GM18499 (cell line): Measurements from ENCODE around the gene ADGRF3.
"Not testable (repeated sequence)": the region's sequence is repeated elsewhere in the genome, so short reads cannot be mapped to it uniquely, and the experiment has no call there.

ENCODE experiments used
- ATAC-seq: cut with Tn5 transposase; IDR thresholded peaks from one replicate; pipeline ENCODE4 v1.9.1; 2021; ENCODE audit warnings: moderate number of reproducible peaks; ENCODE audit not compliant: insufficient read depth, unreplicated experiment

ADGRF3 gene

GRCh38 chr2:26354469-26354868 is 7.9 kb upstream of the ADGRF3 start:
- ATAC-seq = not testable (repeated sequence)

DNA sequence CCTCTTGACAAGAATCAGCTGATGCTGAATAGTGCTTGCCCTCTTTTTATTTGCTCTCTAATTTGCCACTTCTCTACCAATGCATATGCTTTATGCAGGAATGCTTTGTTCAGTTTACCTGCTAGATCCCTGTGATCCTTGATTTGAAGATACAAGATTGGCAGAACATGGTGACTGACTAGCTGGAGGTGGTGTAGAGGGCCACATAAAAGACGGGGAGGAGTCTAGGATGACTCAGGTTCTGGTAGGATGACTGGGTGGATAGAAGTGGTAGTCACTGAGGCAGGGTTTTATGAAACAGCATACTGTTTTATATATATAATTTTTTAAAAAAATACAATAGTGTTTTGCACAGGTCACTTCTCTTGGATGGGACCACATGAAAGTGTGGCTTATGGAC is 6.3 kb upstream of the ADGRF3 start:
- no peak for ATAC-seq

DNA sequence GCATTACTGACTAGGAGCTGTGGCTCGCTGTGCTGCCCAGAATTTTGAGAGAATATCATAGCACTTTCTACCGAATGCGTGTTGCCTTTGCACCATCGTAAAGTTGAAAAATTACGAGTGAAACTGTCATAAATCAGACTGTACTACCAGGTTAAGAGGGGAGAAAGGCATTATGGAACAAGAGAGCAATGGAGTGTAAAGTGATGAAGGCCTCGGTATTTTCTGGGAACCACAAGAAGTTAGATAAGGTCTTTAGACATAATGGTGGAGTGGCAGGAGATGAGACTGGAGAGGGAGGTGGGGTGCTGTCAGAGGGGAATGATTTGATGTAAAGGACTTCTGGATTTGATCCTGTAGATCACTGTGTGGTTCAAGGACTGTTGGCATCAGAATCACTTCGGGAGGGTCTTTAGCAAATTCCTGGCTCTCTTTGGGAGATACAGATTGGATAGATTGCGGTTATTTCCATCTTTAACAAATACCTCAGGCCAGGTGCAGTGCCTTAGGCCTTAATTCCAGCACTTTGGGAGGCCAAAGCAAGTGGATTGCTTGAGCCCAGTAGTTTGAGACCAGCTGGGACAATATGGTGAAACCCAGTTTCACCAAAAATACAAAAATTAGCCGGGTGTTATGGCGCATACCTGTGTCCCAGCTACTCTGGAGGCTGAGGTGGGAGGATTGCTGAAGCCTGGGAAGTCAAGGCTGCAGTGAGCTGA is 4.9 kb upstream of the ADGRF3 start:
- ATAC-seq = no peak

GRCh38 chr2:26349690-26350089 is 3.1 kb upstream of the ADGRF3 start:
- no peak for ATAC-seq

GRCh38 chr2:26347286-26347865 is 787 bp upstream of the ADGRF3 start:
- no peak for ATAC-seq

DNA sequence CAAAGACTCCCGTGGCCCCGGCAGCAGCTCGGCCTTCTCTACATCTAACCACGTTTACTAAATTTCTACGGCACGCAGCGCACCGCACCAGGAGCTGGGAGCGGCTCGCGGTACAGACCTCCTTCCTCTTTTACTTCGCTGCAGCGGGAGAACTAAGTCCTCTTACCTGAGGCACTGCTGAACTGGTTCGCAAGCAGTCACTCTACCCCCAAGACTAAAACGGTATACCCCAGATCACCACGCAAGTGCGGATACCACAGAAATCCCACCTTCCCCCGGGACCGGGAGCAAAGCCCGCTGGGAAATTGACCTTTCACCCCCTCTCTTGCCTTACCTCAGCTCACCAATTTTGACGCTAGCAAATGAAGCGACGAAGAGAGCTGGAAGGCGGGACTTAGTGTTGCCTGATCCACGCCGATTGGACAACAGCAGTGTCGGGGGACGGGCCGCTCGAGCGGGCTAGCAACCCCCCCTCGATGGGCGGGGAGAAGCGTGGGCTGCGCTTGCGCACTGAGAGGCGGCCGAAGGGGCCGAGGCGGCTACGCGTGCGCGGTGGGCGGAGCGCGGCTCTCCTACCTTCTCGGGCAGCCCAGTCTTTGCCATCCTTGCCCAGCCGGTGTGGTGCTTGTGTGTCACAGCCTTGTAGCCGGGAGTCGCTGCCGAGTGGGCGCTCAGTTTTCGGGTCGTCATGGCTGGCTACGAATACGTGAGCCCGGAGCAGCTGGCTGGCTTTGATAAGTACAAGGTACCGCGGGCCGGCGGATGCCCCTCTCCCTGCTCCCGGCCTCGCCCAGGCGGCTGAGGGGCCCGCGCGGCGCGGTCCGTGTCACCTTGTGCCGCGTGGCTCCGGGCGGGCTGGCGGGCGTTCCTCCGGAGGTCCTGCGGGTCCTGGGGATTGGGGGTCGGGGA is 790 bp downstream of the ADGRF3 start, which contains the start of gene SELENOI:
SELENOI (plus strand) TSS at position 599 of the 909 bp plus-strand sequence; CDS start at position 689, 90 bp downstream.
- peak; percentile 87 for ATAC-seq

DNA sequence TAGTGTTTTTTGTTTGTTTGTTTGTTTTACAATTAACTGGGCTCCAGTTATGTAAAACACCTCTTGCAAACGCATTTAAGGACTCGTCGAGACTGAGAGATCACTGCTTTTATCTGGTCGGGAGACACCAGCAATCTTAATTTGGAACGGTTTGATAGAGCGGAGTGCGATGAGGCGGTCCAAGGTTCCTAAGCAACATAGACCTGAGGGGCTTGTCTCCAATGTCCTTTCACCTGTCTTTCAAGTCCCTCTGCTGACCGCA is 1.4 kb downstream of the ADGRF3 start:
- peak; percentile 2 for ATAC-seq

- ATAC-seq = no peak
These were observed 1.9 kb downstream of the ADGRF3 start for GRCh38 chr2:26344581-26345282.

- no peak for ATAC-seq
These were observed 5.8 kb downstream of the ADGRF3 start for GRCh38 chr2:26340831-26341230.

- no peak for ATAC-seq
These were observed 9.3 kb downstream of the ADGRF3 start for GRCh38 chr2:26337298-26337697.

GRCh38 chr2:26336719-26337118 is 9.9 kb downstream of the ADGRF3 start:
- ATAC-seq = no peak

DNA sequence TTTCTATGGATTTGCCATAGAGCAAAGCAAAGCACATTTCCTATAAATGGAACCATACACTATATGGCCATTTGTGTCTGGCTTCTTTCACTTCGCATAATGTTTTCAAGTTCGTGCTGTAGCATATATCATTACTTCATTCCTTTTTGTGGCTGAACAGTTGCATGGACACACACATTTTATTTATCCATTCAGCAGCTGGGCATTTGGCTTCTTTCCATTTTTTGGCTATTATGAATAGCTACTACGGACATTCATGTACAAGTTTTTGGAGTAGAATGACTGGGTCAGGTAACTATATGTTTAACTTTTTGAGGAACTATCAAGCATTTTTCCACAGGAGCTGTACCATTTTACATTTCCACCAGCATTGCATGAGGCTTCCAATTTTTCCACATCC is 11.4 kb downstream of the ADGRF3 start:
- ATAC-seq = no peak

DNA sequence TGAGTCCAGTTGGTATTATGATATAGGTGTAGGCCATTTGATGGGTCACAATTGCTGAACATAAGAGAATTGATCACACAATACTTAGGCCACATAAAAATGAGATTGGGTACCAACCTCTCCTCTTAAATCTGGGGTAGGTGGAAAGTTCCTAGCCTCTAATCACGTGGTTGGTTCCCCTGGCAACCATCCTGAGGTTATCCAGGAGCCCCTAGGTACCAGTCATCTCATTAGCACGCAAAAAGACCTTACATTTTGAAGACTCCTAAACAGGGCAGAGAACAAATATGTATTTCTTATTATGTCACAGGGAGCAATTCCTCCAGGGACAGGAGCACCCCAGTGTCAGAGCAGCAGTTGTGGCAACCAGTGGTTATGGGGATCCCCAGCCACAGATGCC is 13.3 kb downstream of the ADGRF3 start:
- no peak for ATAC-seq

DNA sequence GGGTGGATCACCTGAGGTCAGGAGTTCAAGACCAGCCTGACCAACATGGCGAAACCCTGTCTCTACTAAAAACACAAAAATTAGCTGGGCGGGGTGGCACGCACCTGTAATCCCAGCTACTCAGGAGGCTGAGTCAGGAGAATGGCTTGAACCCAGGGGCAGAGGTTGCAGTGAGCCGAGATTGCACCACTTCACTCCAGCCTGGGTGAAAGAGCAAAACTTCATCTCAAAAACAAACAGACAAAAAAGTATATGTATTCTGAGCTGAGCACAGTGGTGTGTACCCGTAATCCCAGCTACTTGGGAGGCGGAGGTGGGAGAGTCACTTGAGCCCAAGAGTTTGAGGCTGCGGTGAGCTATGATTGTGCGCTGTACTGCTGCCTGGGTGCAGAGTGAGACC is 15.3 kb downstream of the ADGRF3 start:
- ATAC-seq = not testable (repeated sequence)

DNA sequence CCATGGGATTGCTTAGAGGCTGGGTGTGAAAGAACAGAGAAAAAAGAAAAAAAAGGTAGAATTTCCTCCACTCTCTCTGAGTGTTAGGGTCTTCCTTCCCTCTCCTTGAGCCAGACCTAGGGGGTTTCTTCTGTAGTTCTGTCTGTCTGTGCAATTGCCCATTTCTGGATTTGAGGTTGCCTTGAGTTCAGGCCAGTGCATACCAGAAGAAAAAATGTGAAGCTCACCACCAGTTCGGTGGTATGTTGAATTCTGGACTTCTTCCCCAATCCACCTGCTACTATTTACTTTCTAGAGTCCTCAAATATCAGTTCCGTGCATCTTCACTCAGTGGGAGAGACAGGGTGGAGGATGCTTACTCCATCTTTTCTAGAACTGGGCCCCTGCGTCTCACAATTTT is 16.0 kb downstream of the ADGRF3 start:
- no peak for ATAC-seq

GRCh38 chr2:26330114-26330549 is 16.5 kb downstream of the ADGRF3 start:
- ATAC-seq = peak; percentile 52

DNA sequence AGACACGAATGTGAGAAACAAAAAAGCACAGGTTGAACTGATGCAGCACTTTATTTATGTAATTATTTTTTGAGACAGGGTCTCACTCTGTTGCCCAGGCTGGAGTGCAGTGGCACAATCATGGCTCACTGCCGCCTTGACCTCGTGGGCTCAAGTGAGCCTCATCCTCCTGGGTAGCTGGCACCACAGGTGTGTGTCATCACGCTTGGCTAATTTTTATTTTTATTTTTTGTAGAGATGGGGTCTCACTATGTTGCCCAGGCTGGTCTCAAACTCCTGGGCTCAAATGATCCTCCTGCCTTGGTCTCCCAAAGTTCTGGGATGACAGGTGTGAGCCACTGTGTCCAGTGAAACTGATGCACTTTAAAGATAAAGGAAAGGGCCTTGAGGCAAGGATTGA is 17.5 kb downstream of the ADGRF3 start:
- ATAC-seq = not testable (repeated sequence)

DNA sequence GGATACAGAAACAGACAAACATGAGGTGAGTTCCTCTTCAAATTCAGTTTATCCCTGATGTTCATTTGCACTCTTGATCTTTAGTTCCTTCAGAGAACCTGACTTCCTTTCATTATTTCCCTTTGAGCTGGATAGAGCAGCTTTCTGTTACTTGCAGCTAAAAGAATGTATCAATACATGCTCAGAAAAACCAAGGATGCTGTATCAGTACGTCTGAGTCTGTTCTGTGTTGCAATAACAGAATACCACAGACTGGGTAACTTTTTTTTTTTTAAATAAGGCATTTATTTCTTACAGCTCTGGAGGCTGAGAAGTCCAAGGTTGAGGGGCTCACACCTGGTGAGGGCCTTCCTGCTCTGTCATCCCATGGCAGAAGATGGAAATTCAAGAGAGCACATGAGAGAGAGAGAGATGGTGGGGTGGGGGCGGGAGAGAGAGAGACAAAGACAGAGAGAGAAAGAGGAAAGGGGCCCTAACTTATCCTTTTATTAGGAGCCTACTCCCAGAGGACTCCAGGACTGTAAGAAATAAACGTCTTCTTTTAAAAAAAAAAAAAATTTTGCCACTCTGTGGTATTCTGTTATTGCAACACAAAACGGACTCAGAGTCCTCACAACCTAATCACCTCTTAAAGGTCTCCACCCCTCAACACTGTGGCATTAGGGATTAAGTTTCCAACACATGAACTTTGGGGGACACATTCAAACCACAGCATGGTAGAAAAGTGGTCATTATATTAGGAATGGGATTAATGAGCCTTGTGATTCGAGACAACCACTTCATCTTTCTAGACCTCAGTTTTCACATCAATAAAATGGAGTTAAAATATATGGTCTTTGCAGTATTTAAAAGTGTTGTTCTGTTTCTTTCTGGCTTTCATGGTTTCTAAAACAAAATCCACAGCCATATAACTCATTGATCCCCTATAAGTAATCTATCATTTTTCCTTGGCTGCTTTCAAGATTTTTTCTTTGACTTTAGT is 19.0 kb downstream of the ADGRF3 start:
- ATAC-seq = no peak

DNA sequence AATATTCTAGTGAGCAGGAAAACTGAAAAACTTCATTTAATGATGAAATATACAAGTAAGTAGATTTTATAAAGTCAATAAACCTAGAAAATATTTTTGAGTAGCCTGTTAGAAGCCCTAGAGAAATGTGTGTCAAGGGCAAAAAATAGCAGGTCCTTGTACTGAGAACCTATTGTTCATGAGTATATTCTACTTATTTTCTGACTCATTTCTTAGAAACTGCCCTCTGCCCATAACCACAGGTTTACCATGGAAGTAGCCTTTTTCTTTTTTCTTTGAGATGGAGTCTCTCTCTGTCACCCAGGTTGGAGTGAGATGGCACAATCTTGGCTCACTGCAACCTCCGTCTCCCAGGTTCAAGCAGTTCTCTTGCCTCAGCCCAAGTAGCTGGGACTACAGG is 20.1 kb downstream of the ADGRF3 start:
- no peak for ATAC-seq

GRCh38 chr2:26325851-26326250 is 20.7 kb downstream of the ADGRF3 start:
- no peak for ATAC-seq
